ENCODE measurements around the gene MYO16.

DNA sequence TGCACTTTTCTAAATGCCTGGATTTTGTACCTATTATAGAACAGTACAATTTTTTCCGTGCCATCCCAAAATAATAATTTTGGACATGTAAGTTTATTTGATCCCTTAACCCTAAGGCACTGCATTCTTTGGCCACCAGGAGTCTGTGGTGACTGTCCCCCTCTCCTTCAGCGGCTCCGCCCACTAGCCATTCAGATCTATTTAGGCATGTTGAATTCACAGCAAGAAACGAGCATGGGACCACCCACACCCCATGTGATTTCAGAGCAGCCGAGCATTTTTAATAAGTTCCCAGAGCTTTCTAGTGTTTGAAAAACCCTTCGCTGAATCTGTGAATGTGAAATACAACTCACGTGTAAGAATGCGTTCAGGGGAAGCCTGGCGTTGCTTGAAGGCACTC lies 567.5 kb downstream of the MYO16 start:
- no peak for TF ChIP-seq POLR2A (IDR thresholded peaks at IDR 0.05)
- TF ChIP-seq, protein P1, sequence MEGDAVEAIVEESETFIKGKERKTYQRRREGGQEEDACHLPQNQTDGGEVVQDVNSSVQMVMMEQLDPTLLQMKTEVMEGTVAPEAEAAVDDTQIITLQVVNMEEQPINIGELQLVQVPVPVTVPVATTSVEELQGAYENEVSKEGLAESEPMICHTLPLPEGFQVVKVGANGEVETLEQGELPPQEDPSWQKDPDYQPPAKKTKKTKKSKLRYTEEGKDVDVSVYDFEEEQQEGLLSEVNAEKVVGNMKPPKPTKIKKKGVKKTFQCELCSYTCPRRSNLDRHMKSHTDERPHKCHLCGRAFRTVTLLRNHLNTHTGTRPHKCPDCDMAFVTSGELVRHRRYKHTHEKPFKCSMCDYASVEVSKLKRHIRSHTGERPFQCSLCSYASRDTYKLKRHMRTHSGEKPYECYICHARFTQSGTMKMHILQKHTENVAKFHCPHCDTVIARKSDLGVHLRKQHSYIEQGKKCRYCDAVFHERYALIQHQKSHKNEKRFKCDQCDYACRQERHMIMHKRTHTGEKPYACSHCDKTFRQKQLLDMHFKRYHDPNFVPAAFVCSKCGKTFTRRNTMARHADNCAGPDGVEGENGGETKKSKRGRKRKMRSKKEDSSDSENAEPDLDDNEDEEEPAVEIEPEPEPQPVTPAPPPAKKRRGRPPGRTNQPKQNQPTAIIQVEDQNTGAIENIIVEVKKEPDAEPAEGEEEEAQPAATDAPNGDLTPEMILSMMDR (IDR thresholded peaks at IDR 0.05): no peak
